ENCODE measurements around the gene RBM20.
"Not testable (repeated sequence)": the region's sequence is repeated elsewhere in the genome, so short reads cannot be mapped to it uniquely, and the experiment has no call there.

The RBM20 gene

DNA sequence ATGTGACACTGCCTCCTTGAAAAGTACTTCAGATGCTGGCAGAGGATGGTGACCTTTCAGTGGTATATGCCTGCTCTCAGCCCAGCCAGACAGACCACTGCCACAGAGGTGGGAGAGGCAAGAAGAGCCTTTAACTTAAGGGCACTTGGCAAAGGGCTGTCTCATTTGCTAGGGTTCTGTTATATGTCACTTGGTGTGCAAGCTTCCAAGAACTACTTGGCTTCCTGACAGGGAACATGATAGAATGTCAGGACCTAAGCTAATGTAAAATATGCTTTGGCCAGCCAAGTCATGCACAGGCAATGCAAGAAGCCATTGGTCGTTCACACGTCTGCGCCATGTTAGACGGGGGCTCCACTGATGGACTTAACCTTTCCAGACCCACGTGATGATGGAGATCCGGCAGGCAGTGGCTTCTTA, 54.7 kb downstream of the RBM20 start:
- Histone ChIP-seq H3K4me1 (ENCODE audit: control insufficient read depth, insufficient read depth, low read length) (peaks cover 24% of the 10 kb centered on the region; the same call in 1 of the 2 replicates), H3K27me3 (ENCODE audit: control insufficient read depth, insufficient read depth, low read length) (no peaks in the 10 kb centered on the region), H3K4me3 (ENCODE audit: low read depth, low read length) (no peak overlapping the region), H3K36me3 (ENCODE audit: control insufficient read depth, insufficient read depth, low read length) (no peaks in the 10 kb centered on the region), H3K9ac (ENCODE audit: low read length) (no peak overlapping the region), H3K9me3 (ENCODE audit: control insufficient read depth, insufficient read depth, low read depth, low read length) (no peaks in the 10 kb centered on the region), H3K27ac (ENCODE audit: low read depth, low read length) (no peak overlapping the region)

GRCh38 chr10:110699859-110700468, 55.8 kb downstream of the RBM20 start:
- Histone ChIP-seq H3K9me3 (ENCODE audit: control insufficient read depth, insufficient read depth, low read depth, low read length) (no peaks in the 10 kb centered on the region), H3K9ac (ENCODE audit: low read length) (no peak overlapping the region), H3K36me3 (ENCODE audit: control insufficient read depth, insufficient read depth, low read length) (no peaks in the 10 kb centered on the region), H3K4me3 (ENCODE audit: low read depth, low read length) (no peak overlapping the region), H3K27me3 (ENCODE audit: control insufficient read depth, insufficient read depth, low read length) (no peaks in the 10 kb centered on the region), H3K4me1 (ENCODE audit: control insufficient read depth, insufficient read depth, low read length) (peaks cover 24% of the 10 kb centered on the region; the same call in 1 of the 2 replicates), H3K27ac (ENCODE audit: low read depth, low read length) (no peak overlapping the region)

GRCh38 chr10:110700947-110701616, 56.9 kb downstream of the RBM20 start:
- H3K27ac ChIP-seq (ENCODE audit: low read depth, low read length) = no peak overlapping the region; the same call in 1 of the 2 replicates
- H3K4me1 ChIP-seq (ENCODE audit: control insufficient read depth, insufficient read depth, low read length) = peaks cover 25% of the 10 kb centered on the region
- no peaks in the 10 kb centered on the region for H3K9me3 ChIP-seq (ENCODE audit: control insufficient read depth, insufficient read depth, low read depth, low read length)
- no peaks in the 10 kb centered on the region for H3K36me3 ChIP-seq (ENCODE audit: control insufficient read depth, insufficient read depth, low read length)
- no peaks in the 10 kb centered on the region for H3K27me3 ChIP-seq (ENCODE audit: control insufficient read depth, insufficient read depth, low read length)
- H3K4me3 ChIP-seq (ENCODE audit: low read depth, low read length) = no peak overlapping the region
- no peak overlapping the region for H3K9ac ChIP-seq (ENCODE audit: low read length)

DNA sequence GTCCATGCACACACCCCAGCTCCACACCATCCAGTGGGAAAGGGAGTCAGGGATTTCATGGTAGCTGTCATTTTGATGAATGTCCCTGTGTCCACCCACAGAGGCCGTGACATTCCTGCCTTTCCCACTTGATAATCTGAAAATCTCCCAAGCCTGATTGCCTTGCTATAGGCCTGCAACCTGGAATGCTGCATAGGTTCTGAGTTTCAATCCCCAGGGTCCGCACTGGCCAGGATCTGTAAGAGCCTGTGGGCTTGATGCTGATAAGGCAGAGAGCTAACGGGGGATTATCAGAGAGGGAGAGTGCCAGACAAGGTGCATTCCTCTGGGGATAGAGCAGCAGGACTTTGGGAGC, 57.5 kb downstream of the RBM20 start:
- no peak overlapping the region for H3K27ac ChIP-seq (ENCODE audit: low read depth, low read length)
- peak overlapping the region; percentile 2 for H3K9ac ChIP-seq (ENCODE audit: low read length)
- peaks cover 30% of the 10 kb centered on the region for H3K4me1 ChIP-seq (ENCODE audit: control insufficient read depth, insufficient read depth, low read length)
- no peak overlapping the region for H3K4me3 ChIP-seq (ENCODE audit: low read depth, low read length)
- H3K9me3 ChIP-seq (ENCODE audit: control insufficient read depth, insufficient read depth, low read depth, low read length) = no peaks in the 10 kb centered on the region
- no peaks in the 10 kb centered on the region for H3K36me3 ChIP-seq (ENCODE audit: control insufficient read depth, insufficient read depth, low read length)
- no peaks in the 10 kb centered on the region for H3K27me3 ChIP-seq (ENCODE audit: control insufficient read depth, insufficient read depth, low read length)

GRCh38 chr10:110704070-110704469, 59.9 kb downstream of the RBM20 start:
- no peaks in the 10 kb centered on the region for H3K36me3 ChIP-seq (ENCODE audit: control insufficient read depth, insufficient read depth, low read length)
- H3K4me1 ChIP-seq (ENCODE audit: control insufficient read depth, insufficient read depth, low read length) = peaks cover 39% of the 10 kb centered on the region
- no peak overlapping the region for H3K4me3 ChIP-seq (ENCODE audit: low read depth, low read length)
- no peaks in the 10 kb centered on the region for H3K27me3 ChIP-seq (ENCODE audit: control insufficient read depth, insufficient read depth, low read length)
- H3K27ac ChIP-seq (ENCODE audit: low read depth, low read length) = no peak overlapping the region
- no peak overlapping the region for H3K9ac ChIP-seq (ENCODE audit: low read length)
- no peaks in the 10 kb centered on the region for H3K9me3 ChIP-seq (ENCODE audit: control insufficient read depth, insufficient read depth, low read depth, low read length)

DNA sequence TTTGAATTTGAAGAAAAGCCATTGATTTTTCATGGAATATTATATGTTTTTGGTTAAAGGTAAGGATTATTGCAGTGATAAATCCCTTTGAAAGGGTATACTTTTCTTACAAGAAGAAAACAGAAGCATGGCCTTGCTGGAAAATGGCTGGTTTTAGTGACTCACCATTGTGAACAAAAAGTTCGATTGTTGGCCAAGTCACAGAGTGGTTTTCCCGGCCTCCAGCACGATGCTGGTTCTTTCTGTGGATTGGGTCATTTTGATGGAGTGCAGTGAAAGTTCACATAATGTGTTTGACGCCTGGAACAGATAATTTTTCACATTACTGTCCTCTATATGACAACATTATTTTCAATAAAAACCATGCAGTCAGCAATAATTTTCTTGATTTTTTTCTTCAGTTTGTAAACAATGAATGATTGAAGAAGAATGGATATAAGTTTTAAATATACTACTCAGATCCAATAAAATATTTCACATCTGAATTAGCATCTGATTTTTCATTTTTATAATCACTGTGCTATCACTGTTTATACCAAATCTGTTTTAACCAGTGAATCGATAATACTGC, 60.9 kb downstream of the RBM20 start:
- Histone ChIP-seq H3K27ac (ENCODE audit: low read depth, low read length) (no peak overlapping the region), H3K27me3 (ENCODE audit: control insufficient read depth, insufficient read depth, low read length) (no peaks in the 10 kb centered on the region), H3K36me3 (ENCODE audit: control insufficient read depth, insufficient read depth, low read length) (no peaks in the 10 kb centered on the region), H3K9ac (ENCODE audit: low read length) (no peak overlapping the region), H3K9me3 (ENCODE audit: control insufficient read depth, insufficient read depth, low read depth, low read length) (no peaks in the 10 kb centered on the region), H3K4me3 (ENCODE audit: low read depth, low read length) (no peak overlapping the region), H3K4me1 (ENCODE audit: control insufficient read depth, insufficient read depth, low read length) (peaks cover 41% of the 10 kb centered on the region)

GRCh38 chr10:110705596-110705995, 61.5 kb downstream of the RBM20 start:
- H3K9ac ChIP-seq (ENCODE audit: low read length); H3K9me3 ChIP-seq (ENCODE audit: control insufficient read depth, insufficient read depth, low read depth, low read length); H3K4me3 ChIP-seq (ENCODE audit: low read depth, low read length); H3K36me3 ChIP-seq (ENCODE audit: control insufficient read depth, insufficient read depth, low read length); H3K27ac ChIP-seq (ENCODE audit: low read depth, low read length); H3K27me3 ChIP-seq (ENCODE audit: control insufficient read depth, insufficient read depth, low read length): not testable (repeated sequence)
- peaks cover 37% of the 10 kb centered on the region for H3K4me1 ChIP-seq (ENCODE audit: control insufficient read depth, insufficient read depth, low read length)

DNA sequence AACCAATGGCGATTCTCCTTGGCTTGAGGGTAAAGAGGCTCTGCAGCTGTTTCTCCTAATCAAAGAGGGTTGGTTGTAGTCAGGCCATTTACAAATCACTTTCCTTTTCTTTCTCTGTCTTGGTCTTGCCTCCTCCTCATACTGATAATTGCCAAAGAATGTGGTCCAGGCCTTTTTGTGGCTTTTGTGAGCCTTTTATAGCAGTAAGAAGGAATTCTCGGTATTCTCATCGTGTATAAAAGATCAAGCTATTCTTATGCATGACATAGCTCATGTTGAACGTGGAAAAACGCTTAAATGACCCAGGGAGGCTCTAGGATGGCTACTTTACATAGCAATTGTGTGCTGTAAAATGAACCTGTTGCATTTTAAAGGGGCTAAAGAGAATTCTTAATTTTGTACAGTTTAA, 62.6 kb downstream of the RBM20 start:
- Histone ChIP-seq H3K4me1 (ENCODE audit: control insufficient read depth, insufficient read depth, low read length) (peaks cover 26% of the 10 kb centered on the region), H3K4me3 (ENCODE audit: low read depth, low read length) (no peak overlapping the region), H3K27ac (ENCODE audit: low read depth, low read length) (no peak overlapping the region), H3K9me3 (ENCODE audit: control insufficient read depth, insufficient read depth, low read depth, low read length) (no peaks in the 10 kb centered on the region), H3K27me3 (ENCODE audit: control insufficient read depth, insufficient read depth, low read length) (no peaks in the 10 kb centered on the region), H3K36me3 (ENCODE audit: control insufficient read depth, insufficient read depth, low read length) (no peaks in the 10 kb centered on the region), H3K9ac (ENCODE audit: low read length) (no peak overlapping the region)

DNA sequence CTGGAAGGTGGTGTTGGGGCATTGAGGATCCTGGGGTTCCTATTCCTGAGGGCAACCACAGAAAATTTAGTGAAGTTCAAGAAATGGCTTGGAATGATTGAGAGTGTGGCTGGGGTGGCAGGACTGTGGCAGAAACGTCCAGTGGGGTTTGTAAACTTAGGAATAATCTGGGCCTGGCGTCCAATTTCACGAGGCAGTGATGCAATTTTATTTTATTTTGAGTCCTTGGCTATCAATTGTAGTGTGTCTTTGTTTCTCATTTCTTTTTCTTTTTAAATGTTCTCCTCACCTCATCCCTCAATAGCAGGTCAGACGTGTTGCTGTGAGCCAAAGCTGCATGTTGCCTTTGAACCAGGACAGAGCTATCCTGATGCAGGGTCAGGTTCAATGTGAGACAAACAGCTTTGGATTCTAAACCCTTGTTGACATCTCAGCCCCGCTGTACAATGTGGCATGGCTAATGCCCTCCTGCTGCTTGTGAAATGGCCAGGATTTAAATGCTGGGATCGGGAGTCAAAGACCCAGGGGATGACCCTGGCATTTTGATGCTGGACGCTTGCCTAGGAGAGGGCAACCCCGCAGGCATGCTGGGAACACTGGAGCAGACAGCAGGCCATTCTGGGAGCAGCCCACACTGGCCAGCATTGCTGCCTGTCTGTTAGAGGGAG, 64.8 kb downstream of the RBM20 start:
- Histone ChIP-seq H3K36me3 (ENCODE audit: control insufficient read depth, insufficient read depth, low read length) (no peaks in the 10 kb centered on the region), H3K9ac (ENCODE audit: low read length) (no peak overlapping the region), H3K27ac (ENCODE audit: low read depth, low read length) (no peak overlapping the region), H3K9me3 (ENCODE audit: control insufficient read depth, insufficient read depth, low read depth, low read length) (no peaks in the 10 kb centered on the region), H3K27me3 (ENCODE audit: control insufficient read depth, insufficient read depth, low read length) (no peaks in the 10 kb centered on the region), H3K4me1 (ENCODE audit: control insufficient read depth, insufficient read depth, low read length) (peaks cover 17% of the 10 kb centered on the region), H3K4me3 (ENCODE audit: low read depth, low read length) (no peak overlapping the region)

DNA sequence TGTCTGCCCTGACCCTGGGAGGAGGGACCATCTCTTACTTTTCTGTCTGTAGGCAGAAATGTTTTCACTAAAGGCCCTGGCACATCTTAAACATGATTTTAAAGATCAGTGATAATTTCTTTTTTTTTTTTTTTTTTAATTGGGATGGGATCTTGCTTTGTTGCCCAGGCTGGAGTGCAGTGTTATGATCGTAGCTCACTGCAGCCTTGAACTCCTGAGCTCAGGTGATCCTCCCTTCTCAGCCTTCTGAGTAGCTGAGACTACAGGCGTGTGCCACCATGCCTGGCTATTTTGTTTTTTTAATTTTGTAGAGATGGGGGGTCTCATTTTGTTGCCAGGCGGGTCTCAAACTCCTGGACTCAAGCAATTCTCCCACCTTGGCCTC, 65.3 kb downstream of the RBM20 start:
- no peak overlapping the region for H3K4me3 ChIP-seq (ENCODE audit: low read depth, low read length)
- H3K27ac ChIP-seq (ENCODE audit: low read depth, low read length) = no peak overlapping the region
- H3K27me3 ChIP-seq (ENCODE audit: control insufficient read depth, insufficient read depth, low read length) = no peaks in the 10 kb centered on the region
- H3K4me1 ChIP-seq (ENCODE audit: control insufficient read depth, insufficient read depth, low read length) = peaks cover 17% of the 10 kb centered on the region
- no peak overlapping the region for H3K9ac ChIP-seq (ENCODE audit: low read length)
- no peaks in the 10 kb centered on the region for H3K36me3 ChIP-seq (ENCODE audit: control insufficient read depth, insufficient read depth, low read length)
- H3K9me3 ChIP-seq (ENCODE audit: control insufficient read depth, insufficient read depth, low read depth, low read length) = no peaks in the 10 kb centered on the region

DNA sequence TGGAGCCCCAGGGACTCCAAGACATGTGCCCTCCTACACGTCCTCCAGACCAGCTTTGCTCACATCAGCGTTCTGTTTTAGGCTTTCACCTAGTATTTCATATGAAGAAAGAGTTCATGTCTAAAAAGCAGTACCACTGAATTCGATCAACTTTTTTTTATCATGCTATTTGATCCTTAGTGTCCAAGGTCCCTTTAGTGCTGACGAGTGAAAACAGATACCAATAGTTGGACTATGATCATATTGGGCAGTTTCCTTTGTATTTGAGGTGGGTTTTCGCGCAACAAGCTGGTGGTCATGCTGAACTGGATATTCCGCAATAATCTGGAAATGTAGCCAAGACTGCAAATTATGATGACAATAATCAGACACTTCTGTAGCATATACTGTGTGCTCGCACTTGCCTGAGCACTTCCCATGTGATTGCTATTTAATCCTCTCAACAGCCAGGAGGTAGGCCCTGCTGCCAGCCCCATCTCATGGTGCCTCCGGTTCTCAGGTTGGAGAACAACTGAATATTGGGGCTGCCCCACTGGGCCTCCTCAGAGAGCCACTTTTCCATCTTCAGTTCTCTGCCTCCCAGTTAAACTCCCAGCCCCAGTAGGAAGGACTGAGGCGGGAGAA, 65.9 kb downstream of the RBM20 start:
- Histone ChIP-seq H3K9me3 (ENCODE audit: control insufficient read depth, insufficient read depth, low read depth, low read length) (no peaks in the 10 kb centered on the region), H3K9ac (ENCODE audit: low read length) (no peak overlapping the region), H3K36me3 (ENCODE audit: control insufficient read depth, insufficient read depth, low read length) (no peaks in the 10 kb centered on the region), H3K4me3 (ENCODE audit: low read depth, low read length) (no peak overlapping the region), H3K4me1 (ENCODE audit: control insufficient read depth, insufficient read depth, low read length) (peaks cover 17% of the 10 kb centered on the region), H3K27ac (ENCODE audit: low read depth, low read length) (no peak overlapping the region), H3K27me3 (ENCODE audit: control insufficient read depth, insufficient read depth, low read length) (no peaks in the 10 kb centered on the region)

Measured in HUES6 (cell line).